Caco-2 (cell line): ENCODE results near the gene UBE2U. TPM values are rescaled to one million over a fixed set of nuclear protein-coding genes. Genes with fewer than 3 reads are reported as not detected.
"Not testable (repeated sequence)": the region's sequence is repeated elsewhere in the genome, so short reads cannot be mapped to it uniquely, and the experiment has no call there.

ENCODE experiments used
- BruUV-seq: library from RNA; stranded (reverse); fragments of 400-500 nt; replicated peaks from 2 replicates; lab custom pipeline; 2021; lab: Mats Ljungman, UMichigan
- CTCF ChIA-PET: fragments of 300-600 bp; sonication (Branson Sonifier 250); formaldehyde crosslinking; loops from one replicate; lab custom pipeline; 2022; ENCODE audit warnings: antibody characterized with exemption; lab: Charles Lee
- POLR2A ChIA-PET: fragments of 300-600 bp; sonication (Branson Sonifier 250); formaldehyde crosslinking; loops from one replicate; lab custom pipeline; 2022; ENCODE audit warnings: antibody characterized with exemption; lab: Charles Lee
- DNase-seq, 2 experiments: peaks; one replicate each; pipeline versions ENCODE4 v3.0.0 to v3.0.0-alpha.2; 2020 to 2022
- H3K27me3 ChIP-seq: replicated peaks from 2 replicates; pipeline ENCODE4 v1.6.0; 2011; ENCODE audit warnings: low read length; ENCODE audit not compliant: control insufficient read depth, insufficient read depth
- H3K36me3 ChIP-seq: 2 replicates; pipeline ENCODE4 v1.5.1; 2011; ENCODE audit warnings: low read length; ENCODE audit not compliant: control insufficient read depth, insufficient read depth
- H3K4me1 ChIP-seq: fragments of 250-450 bp; sonication (Bioruptor Pico); 2 replicates; pipeline ENCODE4 v1.5.1; 2020; ENCODE audit warnings: mild to moderate bottlenecking
- H3K4me3 ChIP-seq: 2 replicates; pipeline ENCODE4 v1.5.1; 2011; ENCODE audit warnings: low read depth, mild to moderate bottlenecking, control low read depth, low read length
- H3K9me3 ChIP-seq: fragments of 250-450 bp; sonication (Bioruptor Pico); 2 replicates; pipeline ENCODE4 v1.5.1; 2020; ENCODE audit warnings: mild to moderate bottlenecking, moderate library complexity
- H3K27ac Mint-ChIP-seq: one replicate; pipeline ENCODE4 v1.8.0; 2022; ENCODE audit warnings: mixed read lengths; ENCODE audit not compliant: unreplicated experiment
- H3K27me3 Mint-ChIP-seq: one replicate; pipeline ENCODE4 v1.8.0; 2022; ENCODE audit warnings: mixed read lengths; ENCODE audit not compliant: insufficient read depth, unreplicated experiment
- H3K36me3 Mint-ChIP-seq: one replicate; pipeline ENCODE4 v1.8.0; 2022; ENCODE audit warnings: mild to moderate bottlenecking, mixed read lengths; ENCODE audit not compliant: insufficient read depth, unreplicated experiment
- H3K4me1 Mint-ChIP-seq: one replicate; pipeline ENCODE4 v1.8.0; 2022; ENCODE audit warnings: low read depth, mixed read lengths; ENCODE audit not compliant: unreplicated experiment
- H3K4me3 Mint-ChIP-seq: one replicate; pipeline ENCODE4 v1.8.0; 2022; ENCODE audit warnings: mild to moderate bottlenecking, moderate library complexity, mixed read lengths; ENCODE audit not compliant: unreplicated experiment
- H3K9me3 Mint-ChIP-seq: one replicate; pipeline ENCODE4 v1.8.0; 2022; ENCODE audit warnings: mixed read lengths; ENCODE audit not compliant: unreplicated experiment
- CTCF ChIP-seq, 2 experiments: fragments of 200-600 bp in 1 of 2; IDR thresholded peaks; 1 replicate in 1 of 2; 2 replicates in 1 of 2; pipeline versions ENCODE4 v1.5.1 to v1.8.0; 2011 to 2022; ENCODE audit warnings: antibody characterized with exemption in 1 of 2, control low read depth in 1 of 2, inconsistent platforms in 1 of 2, low read depth in 1 of 2, low read length in 1 of 2, mild to moderate bottlenecking in 1 of 2, moderate library complexity in 1 of 2; ENCODE audit not compliant: insufficient read depth in 1 of 2, severe bottlenecking in 1 of 2, unreplicated experiment in 1 of 2
- intact Hi-C: fragments of 100-400 bp; cut with micrococcal nuclease; formaldehyde crosslinking; loops from one replicate; pipeline ENCODE4 v1.10.0; 2022; ENCODE audit not compliant: unreplicated experiment
- total RNA-seq: library from RNA; stranded (reverse); gene quantifications from 2 replicates; pipeline ENCODE4 v1.2.3, GENCODE V29; 2022

UBE2U gene
- total RNA-seq, 1 experiment from 2014 or later, result not detected

GRCh38 chr1:64236541-64236954 lies 33.1 kb downstream of the UBE2U start:
- Histone ChIP-seq H3K4me3 (no peak overlapping the region), H3K27me3 (no peaks in the 10 kb centered on the region), H3K36me3 (no peaks in the 10 kb centered on the region), H3K4me1 (no peaks in the 10 kb centered on the region), H3K9me3 (no peaks in the 10 kb centered on the region)
- Mint-ChIP-seq H3K4me3 (no peak overlapping the region), H3K27ac (no peak overlapping the region), H3K27me3 (peaks cover 4% of the 10 kb centered on the region), H3K36me3 (no peaks in the 10 kb centered on the region), H3K9me3 (no peaks in the 10 kb centered on the region), H3K4me1 (no peaks in the 10 kb centered on the region)
- no TSS peak for BruUV-seq
- POLR2A ChIA-PET, result no interaction called here
- DNase-seq, result no peak
- TF ChIP-seq CTCF (IDR thresholded peaks at IDR 0.05; ENCODE audit: insufficient read depth in 1 of 2, low read depth in 1 of 2, low read length in 1 of 2, severe bottlenecking in 1 of 2, unreplicated experiment in 1 of 2), result no peak
- CTCF ChIA-PET, result no interaction called here
- intact Hi-C loops, result no loop called here

- H3K4me3 Mint-ChIP-seq, H3K27me3 ChIP-seq, intact Hi-C loops, H3K9me3 Mint-ChIP-seq, H3K4me1 ChIP-seq, BruUV-seq, DNase-seq, H3K36me3 Mint-ChIP-seq, H3K36me3 ChIP-seq, H3K4me1 Mint-ChIP-seq, H3K27ac Mint-ChIP-seq, H3K9me3 ChIP-seq, POLR2A ChIA-PET, H3K27me3 Mint-ChIP-seq, H3K4me3 ChIP-seq: not testable (repeated sequence)
- CTCF ChIA-PET, result interaction anchor here (1.0 kb wide), 1 partner anchor 565 kb away, joined by 3 read pairs; no protein-coding TSS in a partner anchor
Measured at GRCh38 chr1:64239519-64239918, 36.1 kb downstream of the UBE2U start.

- peaks cover 4% of the 10 kb centered on the region for H3K27me3 Mint-ChIP-seq
- no peaks in the 10 kb centered on the region for H3K27me3 ChIP-seq
- no peak overlapping the region for H3K4me3 Mint-ChIP-seq
- no peak overlapping the region for H3K27ac Mint-ChIP-seq
- no peaks in the 10 kb centered on the region for H3K9me3 ChIP-seq
- no peaks in the 10 kb centered on the region for H3K36me3 Mint-ChIP-seq
- intact Hi-C loops, result loop anchor here (5.0 kb wide), 4 partner anchors 78 to 548 kb away; partner anchors contain the start of gene ROR1
- H3K36me3 ChIP-seq, result no peaks in the 10 kb centered on the region
- no peak for DNase-seq
- no TSS peak for BruUV-seq
- no peak for TF ChIP-seq CTCF (IDR thresholded peaks at IDR 0.05; ENCODE audit: insufficient read depth in 1 of 2, low read depth in 1 of 2, low read length in 1 of 2, severe bottlenecking in 1 of 2, unreplicated experiment in 1 of 2)
- 0 out of 2 replicates have a peak, but pooled peaks cover under 1% of the 10 kb centered on the region for H3K4me1 ChIP-seq
- peaks cover 6% of the 10 kb centered on the region for H3K4me1 Mint-ChIP-seq
- no peak overlapping the region for H3K4me3 ChIP-seq
- no peaks in the 10 kb centered on the region for H3K9me3 Mint-ChIP-seq
- CTCF ChIA-PET, result interaction anchor here (1.0 kb wide), 1 partner anchor 566 kb away, joined by 3 read pairs; no protein-coding TSS in a partner anchor
- POLR2A ChIA-PET, result no interaction called here
Measured at GRCh38 chr1:64240206-64240605, 36.8 kb downstream of the UBE2U start.
